ENCODE measurements around the gene TRIP13. TPM values are rescaled to one million over a fixed set of nuclear protein-coding genes. Genes with fewer than 3 reads are reported as not detected.
A peak's percentile ranks its signal among the peaks of the same experiment; 100 is the strongest.

Gene TRIP13
- total RNA-seq, 6 experiments from 2014 or later: 0.15 to 3.2 (median 0.70) TPM

GRCh38 chr5:960551-960950, 67.9 kb downstream of the TRIP13 start:
- peaks cover 0 to 14% (median 9%) of the 10 kb centered on the region in 4 donors for H3K4me1 ChIP-seq
- intact Hi-C loops (cut with DNase I): no loop called here
- 87% methylated on average over 3 of the region's 7 CpGs for WGBS (ENCODE audit: insufficient coverage, low coverage, low lambda C conversion rate, missing lambda C conversion rate)
- peak in 2 of 3 donors; percentile 73 to 92 for DNase-seq
- no peak overlapping the region for H3K4me3 ChIP-seq
- no peaks in the 10 kb centered on the region for H3K36me3 ChIP-seq
- H3K9me3 ChIP-seq: no peaks in the 10 kb centered on the region
- peak; percentile 5 to 53 (median 34) for ATAC-seq
- TF ChIP-seq CTCF (IDR thresholded peaks at IDR 0.05): no peak
- TF ChIP-seq POLR2A (IDR thresholded peaks at IDR 0.05): peak; percentile 58
- no peak overlapping the region for H3K27ac ChIP-seq
- no peaks in the 10 kb centered on the region for H3K27me3 ChIP-seq

GRCh38 chr5:961002-961710, 68.5 kb downstream of the TRIP13 start:
- Histone ChIP-seq H3K4me1 (peaks cover 0 to 12% (median 9%) of the 10 kb centered on the region in 4 donors), H3K27ac (no peak overlapping the region), H3K9me3 (no peaks in the 10 kb centered on the region), H3K27me3 (no peaks in the 10 kb centered on the region), H3K4me3 (no peak overlapping the region), H3K36me3 (no peaks in the 10 kb centered on the region)
- DNase-seq: peak in 1 of 3 donors; percentile 23
- WGBS (ENCODE audit: insufficient coverage, low coverage, low lambda C conversion rate, missing lambda C conversion rate): 82% methylated on average over 4 of the region's 27 CpGs
- TF ChIP-seq POLR2A (IDR thresholded peaks at IDR 0.05): no peak
- no peak for TF ChIP-seq CTCF (IDR thresholded peaks at IDR 0.05)
- intact Hi-C loops (cut with DNase I): no loop called here
- no peak for ATAC-seq

- ATAC-seq: no peak
- WGBS (ENCODE audit: insufficient coverage, low coverage, low lambda C conversion rate, missing lambda C conversion rate): 96% methylated on average over 5 of the region's 24 CpGs
- intact Hi-C loops (cut with DNase I): no loop called here
- peak in 1 of 3 donors; percentile 19 for DNase-seq
- H3K36me3 ChIP-seq: no peaks in the 10 kb centered on the region
- H3K9me3 ChIP-seq: no peaks in the 10 kb centered on the region
- H3K4me3 ChIP-seq: no peak overlapping the region
- H3K4me1 ChIP-seq: peaks cover 0 to 9% (median 7%) of the 10 kb centered on the region in 4 donors
- H3K27me3 ChIP-seq: no peaks in the 10 kb centered on the region
- TF ChIP-seq CTCF (IDR thresholded peaks at IDR 0.05) (no peak), POLR2A (IDR thresholded peaks at IDR 0.05) (no peak)
- H3K27ac ChIP-seq: no peak overlapping the region
Measured at GRCh38 chr5:961711-962240, 69.1 kb downstream of the TRIP13 start.

GRCh38 chr5:962386-962785, 69.7 kb downstream of the TRIP13 start:
- H3K4me1 ChIP-seq: peaks cover 0 to 5% (median 2%) of the 10 kb centered on the region in 4 donors
- no peaks in the 10 kb centered on the region for H3K9me3 ChIP-seq
- no peaks in the 10 kb centered on the region for H3K27me3 ChIP-seq
- WGBS (ENCODE audit: insufficient coverage, low coverage, low lambda C conversion rate, missing lambda C conversion rate): no CpG with 5 or more reads among the region's 15 CpGs
- intact Hi-C loops (cut with DNase I): no loop called here
- no peak for DNase-seq
- no peaks in the 10 kb centered on the region for H3K36me3 ChIP-seq
- TF ChIP-seq POLR2A (IDR thresholded peaks at IDR 0.05): no peak
- TF ChIP-seq CTCF (IDR thresholded peaks at IDR 0.05): no peak
- ATAC-seq: no peak
- no peak overlapping the region for H3K27ac ChIP-seq
- H3K4me3 ChIP-seq: no peak overlapping the region

Measured in right lobe of liver (tissue), 6 donors.